HEK293T (cell line): Measurements from ENCODE around the gene TNFSF13B.

Source experiments
- ARNT ChIP-seq: fragments of 450-650 bp; IDR thresholded peaks from 2 replicates; pipeline ENCODE4 v1.6.1; 2017; ENCODE audit warnings: mild to moderate bottlenecking
- CTBP1 ChIP-seq: fragments of 450-650 bp; IDR thresholded peaks from 2 replicates; pipeline ENCODE4 v1.6.1; 2016; ENCODE audit warnings: borderline replicate concordance
- ELF4 ChIP-seq: fragments of 450-650 bp; IDR thresholded peaks from 2 replicates; pipeline ENCODE4 v1.6.1; 2017; ENCODE audit warnings: antibody characterized with exemption
- FOXA1 ChIP-seq: fragments of 450-650 bp; IDR thresholded peaks from 2 replicates; pipeline ENCODE4 v1.6.1; 2016; ENCODE audit warnings: mild to moderate bottlenecking
- FOXK2 ChIP-seq: fragments of 450-650 bp; IDR thresholded peaks from 2 replicates; pipeline ENCODE4 v1.6.1; 2016; ENCODE audit warnings: mild to moderate bottlenecking
- FOXM1 ChIP-seq: fragments of 450-650 bp; IDR thresholded peaks from 2 replicates; pipeline ENCODE4 v1.6.1; 2017; ENCODE audit warnings: mild to moderate bottlenecking, borderline replicate concordance
- NFRKB ChIP-seq: fragments of 450-650 bp; IDR thresholded peaks from 2 replicates; pipeline ENCODE4 v1.6.1; 2016; ENCODE audit warnings: mild to moderate bottlenecking, moderate library complexity
- PKNOX1 ChIP-seq: fragments of 450-650 bp; IDR thresholded peaks from 2 replicates; pipeline ENCODE4 v1.6.1; 2016
- ZNF384 ChIP-seq: fragments of 450-650 bp; IDR thresholded peaks from 2 replicates; pipeline ENCODE4 v1.6.1; 2016

GRCh38 chr13:108223687-108224503, 45.6 kb upstream of the TNFSF13B start:
- TF ChIP-seq CTBP1 (no peak), ELF4 (no peak), ZNF384 (no peak), FOXA1 (no peak), ARNT (no peak), PKNOX1 (no peak), FOXK2 (no peak), NFRKB (no peak), FOXM1 (no peak)
